ENCODE results near the gene NHLRC1. TPM values are rescaled to one million over a fixed set of nuclear protein-coding genes. Genes with fewer than 3 reads are reported as not detected.

Gene NHLRC1
- total and polyA plus RNA-seq, 2 experiments from 2014 or later = 1.1 TPM

- no peak for DNase-seq (ENCODE audit: low spot score)
- H3F3A ChIP-seq (replicated peaks; ENCODE audit: low read depth) = no peaks in the 10 kb centered on the region
- no peaks in the 10 kb centered on the region for H4K20me1 ChIP-seq (replicated peaks; ENCODE audit: insufficient read depth)
- H3K36me3 ChIP-seq (ENCODE audit: insufficient read depth) = no peaks in the 10 kb centered on the region
- H3K4me1 ChIP-seq (ENCODE audit: insufficient read depth) = peaks cover 17% of the 10 kb centered on the region
- Mint-ChIP-seq H3K36me3 (ENCODE audit: low read depth) (peaks cover 7% of the 10 kb centered on the region; the same call in 1 of the 3 replicates), H3K4me3 (no peak overlapping the region; the same call in 2 of the 3 replicates), H3K27ac (no peak overlapping the region), H3K27me3 (ENCODE audit: insufficient read depth, low read depth, poor library complexity) (peaks cover 7% of the 10 kb centered on the region), H3K9me3 (no peaks in the 10 kb centered on the region), H3K4me1 (peaks cover 16% of the 10 kb centered on the region)
- no peak for TF ChIP-seq ZNF114 (CRISPR knock-in tag; IDR thresholded peaks at IDR 0.05)
- TF ChIP-seq CREB1 (CRISPR knock-in tag; IDR thresholded peaks at IDR 0.05; ENCODE audit: low read depth) = no peak
- TF ChIP-seq EZH2 (IDR thresholded peaks at IDR 0.05; ENCODE audit: low read depth, unreplicated experiment) = no peak
- TF ChIP-seq ETS1 (IDR thresholded peaks at IDR 0.05) = no peak
- TF ChIP-seq JUNB (IDR thresholded peaks at IDR 0.05; ENCODE audit: unreplicated experiment) = no peak
- no peak for TF ChIP-seq EZH2phosphoT487 (IDR thresholded peaks at IDR 0.05; ENCODE audit: unreplicated experiment)
- TF ChIP-seq STAT1 (IDR thresholded peaks at IDR 0.05; ENCODE audit: unreplicated experiment) = no peak
- TF ChIP-seq ZNF462 (CRISPR knock-in tag; IDR thresholded peaks at IDR 0.05) = no peak
- TF ChIP-seq NANOG (IDR thresholded peaks at IDR 0.05; ENCODE audit: borderline replicate concordance) = no peak
- TF ChIP-seq CTCF (conservative IDR thresholded peaks at IDR 0.05; ENCODE audit: low read depth in 2 of 2) = no peak
- no peak for TF ChIP-seq REST (IDR thresholded peaks at IDR 0.05; ENCODE audit: unreplicated experiment)
- no peak for TF ChIP-seq POLR2AphosphoS5 (IDR thresholded peaks at IDR 0.05; ENCODE audit: low read depth)
- TF ChIP-seq ZNF331 (CRISPR knock-in tag; IDR thresholded peaks at IDR 0.05; ENCODE audit: low read depth) = no peak
- no peak overlapping the region for H3K27ac ChIP-seq (ENCODE audit: low read depth)
- H3K4me3 ChIP-seq = peak overlapping the region; percentile 66; the same call in 1 of the 2 replicates
- H3K4me2 ChIP-seq = peak overlapping the region; percentile 91
- ATAC-seq = no peak
- H3K9me2 ChIP-seq (ENCODE audit: insufficient read depth) = no peaks in the 10 kb centered on the region
- no peaks in the 10 kb centered on the region for H3K27me3 ChIP-seq (ENCODE audit: insufficient read depth)
- H3K79me2 ChIP-seq (replicated peaks; ENCODE audit: insufficient read depth) = peaks cover 7% of the 10 kb centered on the region; the same call in 1 of the 2 replicates
- H2AFZ ChIP-seq = no peak overlapping the region
Observed at GRCh38 chr6:18153311-18153703, 30.8 kb upstream of the NHLRC1 start.

Data from GM23338 (cell line).